Measurements from ENCODE around the gene MYO9B.

Gene MYO9B

DNA sequence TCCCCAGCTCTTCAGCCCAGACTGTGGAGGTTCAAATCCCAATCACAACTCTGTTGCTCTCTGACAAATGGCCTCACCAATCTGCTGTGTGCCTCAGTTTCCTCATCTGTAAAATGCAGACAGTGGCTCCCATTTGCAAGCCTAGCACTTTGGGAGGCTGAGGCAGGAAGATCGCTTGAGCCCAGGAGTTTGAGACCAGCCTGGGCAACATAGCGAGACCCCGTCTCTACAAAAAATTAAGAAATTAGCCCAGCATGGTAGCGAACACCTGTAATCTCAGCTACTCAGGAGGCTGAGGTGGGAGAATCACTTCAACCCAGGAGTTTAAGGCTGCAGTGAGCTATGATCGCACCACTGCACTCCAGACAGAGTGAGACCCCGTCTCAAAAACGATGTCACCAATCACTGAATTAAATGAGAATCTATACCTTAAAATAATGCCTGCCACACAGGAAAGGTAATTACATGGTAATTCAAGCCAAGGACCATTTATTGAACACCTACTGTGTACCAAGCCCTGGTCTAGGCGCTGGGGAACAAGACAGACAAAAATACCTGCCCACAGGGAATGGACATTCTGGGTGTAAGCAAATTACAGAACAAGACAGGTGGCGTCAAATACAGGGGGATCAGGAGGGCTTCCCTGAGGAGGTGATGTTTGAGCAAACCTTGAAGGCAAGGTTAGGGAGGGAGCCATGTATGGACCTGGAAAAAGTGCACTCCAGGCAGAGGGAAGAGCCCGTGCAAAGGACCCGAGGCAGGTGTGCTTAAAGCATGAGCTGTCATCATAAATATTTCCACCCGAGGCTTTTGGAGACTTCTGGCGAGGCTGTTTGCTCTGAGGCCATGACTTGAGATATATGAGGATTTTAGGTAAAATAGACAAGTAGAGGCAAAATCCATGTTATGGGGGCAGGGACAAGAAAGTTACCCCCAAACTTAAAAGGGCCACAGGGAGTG is 162.4 kb downstream of the MYO9B start:
- no peak for DNase-seq (ENCODE audit: low read depth in 3 of 3)

DNA sequence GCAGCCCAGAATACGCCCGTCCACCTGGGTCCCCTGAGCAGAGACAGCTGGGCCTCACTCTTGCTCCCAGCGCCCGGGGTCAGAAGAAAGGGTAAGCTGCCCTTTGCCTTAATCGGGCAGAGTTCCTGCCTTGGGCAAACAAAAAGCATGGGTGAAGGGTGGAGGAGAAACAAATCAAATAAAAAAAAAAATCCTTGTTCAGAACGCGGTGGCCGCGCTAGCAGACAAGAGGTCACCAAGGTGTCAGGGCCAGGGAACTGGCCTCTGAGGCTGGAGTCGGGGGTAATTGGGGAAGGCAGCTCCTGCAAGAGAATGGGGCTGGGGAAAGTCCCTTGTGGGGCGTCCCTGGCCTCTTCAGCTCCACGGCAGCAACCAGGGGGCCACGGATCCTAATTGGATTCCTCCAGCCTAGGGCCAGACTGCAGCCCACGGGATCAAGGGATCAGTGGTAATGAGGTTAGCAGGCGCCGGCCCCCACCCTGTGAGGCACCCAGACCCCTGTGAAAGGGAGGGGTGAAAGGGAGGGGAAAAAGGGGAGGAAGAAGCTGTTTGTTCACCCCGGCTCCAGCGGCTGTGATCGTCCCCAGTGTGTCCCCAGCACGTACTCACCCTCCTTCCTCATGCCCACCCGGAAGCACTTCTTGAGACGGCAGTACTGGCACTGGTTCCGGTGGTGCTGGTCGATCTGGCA is 164.6 kb downstream of the MYO9B start:
- DNase-seq (ENCODE audit: low read depth in 3 of 3): no peak

DNA sequence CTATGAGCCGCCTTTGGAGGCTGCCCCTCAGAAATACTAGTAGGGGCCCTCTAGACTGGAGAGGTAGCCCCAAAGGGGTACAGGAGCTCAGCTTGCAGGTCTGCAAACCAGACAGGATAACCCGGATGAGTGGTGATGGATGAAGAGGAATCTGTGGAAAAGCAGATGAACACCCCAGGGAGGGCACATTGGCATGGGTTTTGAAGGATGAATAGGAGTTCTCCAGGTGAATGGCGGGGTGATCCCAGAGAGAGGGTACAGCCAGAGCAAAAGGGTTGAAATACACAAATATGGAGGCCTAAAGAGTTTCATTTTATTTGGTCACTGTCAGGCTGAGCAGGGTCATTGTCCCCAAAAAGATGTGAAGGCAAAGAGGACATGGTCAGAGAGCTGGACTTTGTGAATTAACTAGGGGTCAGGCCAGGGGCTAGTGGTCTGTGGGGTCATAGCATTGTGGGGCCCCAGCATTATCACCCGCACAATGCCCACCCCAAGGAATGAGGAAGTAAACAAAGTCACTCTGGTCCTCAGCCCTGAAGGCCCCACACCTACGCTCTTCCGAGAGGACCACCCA is 165.3 kb downstream of the MYO9B start:
- DNase-seq (ENCODE audit: low read depth in 3 of 3): no peak

DNA sequence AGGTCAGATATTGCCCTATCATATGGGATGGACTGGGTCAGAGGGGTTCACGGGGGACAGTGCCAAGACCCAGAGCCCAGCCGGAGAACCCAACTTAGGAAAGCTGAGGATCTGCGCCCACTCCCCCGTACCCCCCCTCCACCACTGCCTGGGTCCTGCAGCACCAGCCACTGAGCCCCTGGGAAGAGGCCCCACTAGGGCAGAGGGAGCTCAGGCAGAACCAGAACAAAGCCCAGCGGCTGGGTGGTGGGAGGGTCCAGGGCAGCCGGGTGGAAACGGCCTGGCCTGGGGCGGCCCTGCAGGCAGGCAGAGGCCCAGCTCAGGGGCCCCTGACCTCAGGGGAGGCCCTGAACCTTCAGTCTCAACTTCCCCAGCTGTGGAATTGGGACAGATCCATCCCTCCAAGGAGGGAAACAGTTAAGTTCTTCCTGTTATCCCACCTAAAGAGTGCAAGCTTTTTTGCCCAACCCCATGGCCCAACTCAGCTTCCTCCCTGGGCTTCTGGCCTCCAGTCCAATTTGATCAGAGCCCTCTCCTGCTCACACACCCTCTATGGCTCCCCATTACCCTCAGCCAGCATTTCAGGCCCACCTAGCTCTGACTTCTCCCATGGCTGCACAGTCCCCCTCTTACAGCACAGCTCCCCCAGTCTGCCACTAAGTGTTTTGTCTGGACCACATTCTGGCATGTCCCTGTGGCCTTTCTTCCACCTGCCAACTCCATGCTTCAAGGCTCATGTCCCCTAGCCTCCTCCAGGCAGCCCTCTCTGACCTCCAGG is 167.0 kb downstream of the MYO9B start:
- no peak for DNase-seq (ENCODE audit: low read depth in 3 of 3)

DNA sequence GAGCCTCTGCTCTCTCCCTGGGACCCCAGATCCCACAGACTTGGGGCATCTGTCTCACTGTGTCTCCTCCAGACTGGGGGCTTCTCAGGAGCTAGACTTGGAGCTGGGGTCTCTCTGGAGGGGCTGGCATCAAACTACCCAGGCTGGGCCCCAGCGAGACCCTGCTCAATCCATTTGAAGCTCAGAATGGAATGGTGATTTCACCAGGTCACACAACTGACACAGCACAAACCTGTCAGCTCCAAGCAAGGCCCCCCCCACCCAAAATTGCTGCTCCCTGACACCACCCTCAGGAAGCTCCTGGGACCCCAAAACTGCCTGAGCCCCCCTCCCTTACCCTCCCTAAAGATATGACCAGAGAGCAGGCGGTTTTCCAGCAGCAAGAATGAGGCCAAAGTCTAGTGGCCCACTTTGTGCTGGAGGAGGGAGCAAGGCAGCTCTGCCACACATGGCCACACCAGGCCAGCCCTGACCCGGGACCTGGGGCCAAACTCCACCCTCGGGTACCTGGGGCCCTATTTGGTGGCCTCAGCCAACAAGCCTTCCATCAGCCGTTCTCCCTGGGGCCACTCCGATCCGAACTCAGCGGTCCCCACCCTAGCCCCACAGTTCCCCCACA is 167.7 kb downstream of the MYO9B start:
- no peak for DNase-seq (ENCODE audit: low read depth in 3 of 3)

DNA sequence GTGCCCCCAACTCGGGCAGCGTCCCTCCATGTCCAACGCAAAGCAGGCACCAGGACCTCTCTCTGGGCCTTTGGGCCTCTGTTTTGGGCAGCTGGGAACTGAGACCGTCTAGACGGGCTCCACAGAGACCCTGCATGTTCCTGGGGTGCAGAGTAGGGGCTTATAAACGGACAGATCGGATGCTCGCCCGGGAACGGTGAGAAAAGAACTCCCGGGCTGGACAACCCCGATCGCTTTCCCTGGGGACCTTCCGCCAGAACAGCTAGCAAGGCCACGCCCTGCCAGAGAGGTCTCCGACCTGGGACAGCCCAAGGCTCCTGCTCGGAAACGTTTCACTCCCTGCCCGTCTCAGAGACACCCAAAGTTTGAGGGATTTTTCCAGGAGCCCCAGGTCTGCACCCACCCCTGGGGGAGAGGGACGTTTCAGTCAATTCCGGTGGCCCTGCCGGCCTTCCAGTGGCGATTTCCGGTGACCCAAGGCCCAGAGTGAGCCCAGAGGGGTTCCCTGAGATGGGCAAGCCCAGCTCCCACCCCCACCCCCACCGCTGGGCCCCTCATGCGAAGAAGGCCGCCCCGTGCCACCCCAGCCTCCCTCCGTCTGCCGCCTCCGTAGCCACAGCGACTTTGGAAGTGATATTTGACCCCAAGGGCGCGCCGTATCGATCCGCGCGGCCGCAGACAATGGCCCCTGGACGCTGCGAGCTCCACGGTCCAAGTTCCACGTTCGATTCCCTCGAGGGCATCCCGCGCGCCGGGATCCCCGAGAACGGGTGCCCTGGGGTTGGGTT is 168.4 kb downstream of the MYO9B start:
- no peak for DNase-seq (ENCODE audit: low read depth in 3 of 3)

DNA sequence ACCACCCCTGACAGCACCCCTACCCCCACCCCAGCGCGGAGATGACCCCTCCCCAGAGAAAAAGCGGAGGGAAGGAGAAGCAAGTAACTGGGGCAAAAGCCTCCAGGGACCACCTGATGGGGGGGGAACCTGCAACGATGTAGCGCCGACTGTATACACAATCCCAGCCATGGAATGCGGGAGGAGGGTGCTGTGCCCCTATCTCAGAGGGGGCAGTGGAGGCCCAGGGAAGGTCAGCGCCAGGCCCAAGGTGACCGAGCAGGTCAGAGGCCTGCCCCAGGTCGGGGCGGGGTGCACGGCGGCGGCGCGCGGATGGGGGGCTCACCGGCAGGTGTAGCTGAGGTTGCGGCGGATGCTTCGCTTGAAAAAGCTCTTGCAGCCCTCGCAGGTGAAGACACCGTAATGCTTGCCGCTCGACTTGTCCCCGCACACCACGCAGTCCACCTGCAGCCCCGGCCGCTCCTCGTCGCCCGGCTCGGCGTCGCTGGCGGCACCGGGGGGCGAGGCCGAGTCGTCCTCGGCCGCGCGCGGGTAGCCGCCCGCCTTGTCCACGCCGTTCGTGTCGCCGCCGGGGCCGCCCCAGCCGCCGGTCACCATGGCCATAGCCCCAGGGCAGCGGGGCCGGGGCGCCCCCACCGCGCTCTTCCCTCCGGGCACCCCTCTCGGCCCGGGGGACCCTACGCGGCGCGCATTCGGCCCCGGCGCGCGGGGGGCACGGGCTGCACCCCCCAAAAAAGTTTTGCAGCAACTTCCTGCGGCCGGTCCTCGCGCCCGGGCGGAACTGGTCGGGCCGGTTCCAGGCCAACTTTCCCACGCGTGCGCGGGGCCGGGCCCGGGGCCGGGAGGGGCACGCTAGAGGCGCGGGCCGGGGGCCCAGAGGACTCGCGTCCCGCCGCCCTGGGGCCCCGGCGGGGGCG is 169.3 kb downstream of the MYO9B start:
- DNase-seq (ENCODE audit: low read depth in 3 of 3): no peak

DNA sequence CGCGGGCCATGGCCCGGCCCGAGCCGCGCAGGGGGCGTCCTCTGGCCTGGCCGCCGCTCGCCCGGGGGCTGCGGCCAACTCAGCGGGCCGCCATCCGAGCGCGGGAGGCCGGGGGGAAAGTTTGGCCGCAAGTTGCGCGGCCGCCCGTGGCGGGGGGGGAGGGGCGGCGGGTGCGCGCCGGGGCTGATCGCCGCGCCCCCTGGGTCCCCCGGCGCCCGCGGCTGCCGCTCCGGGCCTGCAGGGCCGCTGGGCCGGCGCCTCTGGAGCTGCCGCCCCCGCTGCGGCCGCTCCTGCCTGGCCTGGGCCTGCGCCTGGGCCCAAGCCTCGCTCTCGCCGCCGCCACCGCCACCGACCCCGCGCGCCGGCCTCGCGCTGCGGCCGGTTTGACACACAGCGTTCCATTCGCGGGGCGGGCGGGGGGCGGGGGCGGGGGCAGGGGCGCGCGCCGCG is 170.0 kb downstream of the MYO9B start, which contains the start of gene NR2F6:
Gene NR2F6, minus strand, starts transcription at position 385 of the 450 bp plus-strand sequence. CDS start 699 bp downstream, outside the sequence.
- no peak for DNase-seq (ENCODE audit: low read depth in 3 of 3)

DNA sequence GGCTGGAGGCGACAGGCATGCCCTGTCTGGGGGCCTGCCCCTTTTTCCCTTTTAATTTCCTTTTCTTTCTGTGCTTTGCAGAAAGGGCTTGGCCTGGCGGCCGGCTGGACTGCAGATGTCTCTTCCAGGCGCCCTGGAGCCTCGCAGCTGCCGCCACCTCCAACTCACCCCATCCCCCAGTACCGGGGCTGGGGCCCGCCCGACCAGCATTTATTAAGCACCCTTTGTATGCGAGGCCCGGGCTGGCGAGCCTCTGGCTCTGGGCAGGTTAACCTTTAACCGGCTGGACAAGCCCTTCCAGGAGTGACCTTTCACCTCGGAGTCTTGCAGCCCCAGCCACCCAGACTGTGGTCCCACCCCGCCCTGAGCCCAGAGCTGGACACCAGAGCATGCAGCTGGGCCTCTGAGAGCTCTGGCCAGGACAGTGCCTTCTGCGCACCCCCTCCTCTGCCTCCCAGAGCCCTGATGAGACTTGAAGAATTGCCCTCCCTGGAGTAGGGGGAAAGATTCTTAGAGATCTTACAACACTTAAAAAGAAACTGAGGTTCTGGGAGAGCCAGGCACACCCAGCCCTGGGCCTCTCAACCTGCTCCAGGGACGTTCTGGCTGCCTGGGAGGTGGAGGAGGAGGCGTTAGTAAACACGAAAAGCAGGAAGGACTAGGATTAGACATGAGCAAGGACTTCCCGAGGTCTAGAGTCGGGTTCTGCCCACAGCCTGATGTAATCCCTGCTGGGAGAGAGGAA is 171.3 kb downstream of the MYO9B start:
- no peak for DNase-seq (ENCODE audit: low read depth in 3 of 3)

DNA sequence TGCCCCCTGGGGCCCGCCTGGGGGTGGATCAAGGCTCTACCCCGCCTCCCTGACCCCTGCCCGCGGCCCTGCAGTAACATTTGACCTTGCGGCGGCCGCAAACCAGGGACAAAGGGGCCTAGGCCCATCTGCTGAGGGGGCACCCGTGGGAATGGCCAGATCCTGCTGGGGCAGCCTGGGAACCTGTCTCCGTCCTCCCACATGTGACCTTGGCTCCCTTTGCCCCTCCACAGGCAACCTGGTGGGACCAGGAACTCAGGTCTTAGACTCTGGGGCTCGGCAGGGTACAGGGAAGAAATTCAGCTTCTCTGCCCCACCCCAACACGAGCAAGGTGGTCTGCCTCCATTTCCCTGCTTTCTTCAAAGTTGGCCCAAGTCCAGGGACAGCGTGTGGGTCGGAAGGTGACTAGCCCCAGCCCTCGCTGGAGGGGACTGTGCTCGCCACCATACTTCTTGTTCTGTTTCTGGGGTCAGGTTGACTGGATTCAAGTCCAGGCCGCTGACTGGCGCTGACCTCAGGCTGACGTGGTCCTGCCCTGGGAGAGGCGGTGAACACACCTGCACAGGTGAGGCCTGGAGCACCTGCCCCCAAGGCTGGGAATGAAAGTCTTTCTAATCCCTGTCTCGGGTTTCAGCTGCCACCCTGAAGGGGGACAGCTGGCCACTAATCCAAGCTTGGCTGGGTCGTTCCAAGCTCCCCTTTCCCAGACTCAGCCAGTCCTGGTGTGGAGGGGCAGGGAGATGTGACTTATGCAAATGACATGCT is 172.6 kb downstream of the MYO9B start:
- DNase-seq (ENCODE audit: low read depth in 3 of 3): no peak

DNA sequence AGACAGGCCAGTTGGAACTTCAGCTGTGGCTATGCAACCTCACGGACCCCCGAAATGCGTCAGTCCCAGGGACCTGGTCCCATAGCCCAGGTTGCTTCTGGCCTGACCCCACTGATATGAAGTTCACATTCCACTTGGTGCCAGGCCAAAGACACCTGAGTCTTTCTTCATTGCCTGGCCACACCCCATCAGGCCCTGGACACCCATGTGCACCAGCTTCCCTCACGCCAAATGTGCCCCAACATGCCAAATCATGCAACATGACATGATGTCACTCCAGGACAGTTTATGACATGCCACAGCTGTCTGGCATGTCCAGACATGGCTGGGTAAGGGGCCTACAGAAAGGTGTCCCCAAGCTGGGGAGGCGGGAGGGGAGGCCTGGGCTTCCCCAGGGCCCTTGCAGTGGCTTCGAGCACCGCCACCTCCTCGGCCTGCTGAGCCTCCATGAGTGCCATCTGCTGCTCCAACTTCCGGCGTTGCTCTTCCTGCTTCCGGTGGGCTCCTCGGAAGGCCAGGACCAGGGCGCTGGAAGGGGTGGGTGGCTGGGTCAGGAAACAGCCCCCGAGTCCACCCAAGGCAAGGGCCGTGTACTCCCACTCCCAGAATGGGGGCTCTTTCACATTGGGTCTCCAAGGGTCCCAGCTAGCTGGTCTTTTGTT is 174.4 kb downstream of the MYO9B start:
- no peak for DNase-seq (ENCODE audit: low read depth in 3 of 3)

DNA sequence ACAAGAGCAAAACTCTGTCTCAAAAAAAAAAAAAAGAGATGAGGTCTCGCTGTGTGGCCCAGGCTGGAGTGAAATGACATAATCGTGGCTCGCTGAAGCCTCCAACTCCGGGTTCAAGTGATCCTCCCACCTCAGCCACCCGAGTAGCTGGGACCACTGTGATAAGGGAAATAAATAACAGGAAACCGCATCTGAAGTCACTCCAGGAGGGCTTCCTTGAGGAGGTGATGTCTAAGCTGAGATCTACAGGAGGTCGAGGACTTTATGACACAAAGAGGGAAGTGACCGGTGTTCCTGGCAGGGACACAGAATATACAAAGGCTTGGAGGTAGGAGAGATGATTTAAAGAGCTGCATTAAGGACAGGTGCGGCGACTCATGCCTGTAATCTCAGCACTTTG is 179.1 kb downstream of the MYO9B start:
- DNase-seq (ENCODE audit: low read depth in 3 of 3): no peak

DNA sequence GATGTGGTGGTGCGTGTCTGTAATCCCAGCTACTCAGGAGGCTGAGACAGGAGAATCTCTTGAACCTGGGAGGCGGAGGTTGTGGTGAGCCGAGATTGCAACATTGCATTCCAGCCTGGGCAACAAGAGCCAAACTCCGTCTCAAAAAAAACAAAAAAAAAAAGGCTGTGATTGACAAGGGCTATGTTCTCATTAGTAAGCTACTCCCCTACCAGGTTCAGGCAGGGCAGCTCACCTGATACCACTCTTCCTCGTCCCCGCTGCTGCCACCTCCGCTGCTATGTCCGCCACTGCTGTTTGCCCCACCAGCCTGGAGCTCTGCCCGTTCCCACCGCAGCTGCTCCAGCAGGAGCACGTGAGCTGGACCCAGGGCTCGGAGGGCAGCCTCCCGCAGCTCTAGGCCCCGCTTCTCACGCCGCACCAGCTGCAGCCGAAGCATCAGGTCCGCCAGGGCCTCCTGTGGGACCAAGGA is 179.6 kb downstream of the MYO9B start:
- no peak for DNase-seq (ENCODE audit: low read depth in 3 of 3)

DNA sequence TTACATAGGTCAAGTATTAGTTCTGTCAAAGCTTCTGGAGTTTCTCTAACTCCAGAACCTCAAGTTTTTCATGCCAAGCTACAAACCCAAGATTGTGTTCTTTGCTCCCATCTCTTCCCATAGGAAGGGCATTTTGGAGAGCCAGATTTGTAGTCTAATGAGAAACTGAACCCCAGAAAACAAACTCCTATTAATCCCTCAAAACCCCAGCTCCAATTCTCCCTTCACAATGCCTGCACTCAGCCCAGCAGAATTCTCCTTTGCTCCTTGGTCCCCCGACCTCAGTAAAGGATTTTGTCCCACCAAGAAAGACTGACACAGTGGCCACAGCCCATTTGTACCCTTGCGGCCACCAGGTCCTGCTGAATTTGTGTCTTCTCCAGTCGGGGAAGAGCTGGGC is 180.6 kb downstream of the MYO9B start:
- no peak for DNase-seq (ENCODE audit: low read depth in 3 of 3)

DNA sequence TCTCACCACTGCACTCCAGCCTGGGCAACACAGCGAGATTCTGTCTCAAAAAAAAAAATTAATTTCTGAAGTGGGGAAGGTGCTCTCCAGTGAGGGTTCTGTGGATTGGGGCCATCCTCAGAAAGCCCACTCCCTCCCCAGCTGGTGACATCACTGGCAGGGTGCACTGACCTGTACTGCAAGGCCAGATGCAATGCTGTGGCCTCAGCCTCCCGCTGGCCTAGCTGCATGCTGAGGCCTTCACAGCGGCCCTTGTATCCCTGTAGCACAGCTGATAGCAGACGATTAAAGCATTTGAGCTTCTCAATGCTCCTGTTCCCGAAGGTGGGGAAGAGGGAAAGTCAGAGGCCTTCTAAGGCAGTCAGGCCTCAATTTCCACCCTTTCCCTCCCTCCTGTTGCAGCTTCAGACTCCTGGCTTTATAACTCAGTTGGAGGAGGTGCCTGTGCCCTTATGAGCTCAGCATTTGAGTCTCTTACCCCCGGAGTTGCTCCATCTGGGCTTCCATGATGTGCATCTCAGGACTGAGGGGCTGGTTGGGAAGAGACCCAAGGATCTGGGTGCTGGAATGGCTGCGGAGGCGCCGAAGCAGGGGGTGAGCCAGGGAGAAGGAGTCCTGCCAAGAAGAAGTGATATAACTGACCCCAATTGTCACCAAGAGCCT is 183.7 kb downstream of the MYO9B start:
- no peak for DNase-seq (ENCODE audit: low read depth in 3 of 3)

DNA sequence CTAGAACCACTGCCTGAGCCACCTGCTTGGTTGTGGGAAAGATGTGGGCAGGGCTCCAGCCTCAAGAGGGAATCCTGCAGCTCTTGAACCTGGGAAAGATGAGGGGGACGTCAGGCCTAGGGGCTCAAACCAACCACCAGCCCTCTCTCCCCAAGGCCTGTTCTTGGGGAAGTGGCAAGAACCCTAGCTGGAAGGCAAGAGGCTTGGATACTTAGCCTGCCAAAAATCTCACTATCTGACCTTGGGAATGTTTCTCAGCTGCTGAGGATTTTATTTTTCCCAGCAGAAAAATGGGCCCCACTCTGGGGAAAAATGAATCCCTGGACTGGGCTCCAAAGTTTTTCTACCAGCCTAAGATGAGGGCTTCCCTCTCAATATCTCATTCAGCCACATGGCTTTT is 184.4 kb downstream of the MYO9B start:
- DNase-seq (ENCODE audit: low read depth in 3 of 3): no peak

Measured in stimulated activated CD4-positive, alpha-beta T cell treated with anti-CD3 and anti-CD28 coated beads, TNF-alpha, amount 100 ng/mL, for 4 hours (primary cell).